ELF-1 (cell line): ENCODE measurements around the gene CAMTA2.
A peak's percentile ranks its signal among the peaks of the same experiment; 100 is the strongest.

Experiments
- DNase-seq: peaks from one replicate; pipeline ENCODE4 v3.0.0-alpha.2; 2016; ENCODE audit warnings: low read depth, low spot score

CAMTA2 gene

DNA sequence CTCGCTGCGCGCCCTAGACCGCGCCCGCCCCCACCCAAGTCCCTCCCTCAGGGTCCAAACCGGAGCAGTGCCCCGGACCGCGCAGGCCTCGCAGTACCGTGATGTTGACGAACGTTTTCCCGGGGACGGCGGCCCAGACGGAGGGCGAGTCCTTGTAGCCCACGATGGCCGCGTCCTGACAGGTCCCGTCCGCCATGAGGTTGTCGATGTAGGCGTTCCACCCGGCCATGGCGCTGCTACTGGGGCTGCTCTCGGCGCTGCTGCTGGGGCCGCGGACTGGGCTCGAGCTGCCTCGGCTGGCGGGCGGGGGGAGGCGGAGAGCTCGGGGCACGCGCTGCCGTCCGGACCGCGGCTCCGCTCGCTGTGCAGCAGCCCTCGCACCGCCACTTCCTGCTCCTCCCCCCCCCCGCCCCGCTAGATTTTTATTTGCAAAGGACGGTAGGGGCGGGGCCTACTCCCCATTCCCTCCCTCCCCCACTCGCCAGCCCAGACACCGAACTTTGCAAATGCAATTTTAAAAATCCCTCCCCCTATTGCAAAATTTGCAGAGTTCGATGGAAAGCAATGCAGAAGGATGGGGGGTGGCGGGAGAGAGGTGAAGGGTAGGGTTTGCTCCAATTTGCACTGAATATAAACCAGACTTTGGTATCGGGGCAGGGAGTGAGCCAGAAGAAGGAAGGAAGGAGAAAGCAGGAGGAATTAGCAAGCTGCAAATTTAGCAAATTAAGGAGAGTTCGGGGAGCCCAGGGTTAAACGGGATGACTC is 39.1 kb downstream of the CAMTA2 start, which contains the start of gene PFN1:
TSS of gene PFN1 (minus strand) at position 365 of the 765 bp plus-strand sequence. CDS start at position 229, 136 bp downstream.
- DNase-seq, result peak; percentile 82

DNA sequence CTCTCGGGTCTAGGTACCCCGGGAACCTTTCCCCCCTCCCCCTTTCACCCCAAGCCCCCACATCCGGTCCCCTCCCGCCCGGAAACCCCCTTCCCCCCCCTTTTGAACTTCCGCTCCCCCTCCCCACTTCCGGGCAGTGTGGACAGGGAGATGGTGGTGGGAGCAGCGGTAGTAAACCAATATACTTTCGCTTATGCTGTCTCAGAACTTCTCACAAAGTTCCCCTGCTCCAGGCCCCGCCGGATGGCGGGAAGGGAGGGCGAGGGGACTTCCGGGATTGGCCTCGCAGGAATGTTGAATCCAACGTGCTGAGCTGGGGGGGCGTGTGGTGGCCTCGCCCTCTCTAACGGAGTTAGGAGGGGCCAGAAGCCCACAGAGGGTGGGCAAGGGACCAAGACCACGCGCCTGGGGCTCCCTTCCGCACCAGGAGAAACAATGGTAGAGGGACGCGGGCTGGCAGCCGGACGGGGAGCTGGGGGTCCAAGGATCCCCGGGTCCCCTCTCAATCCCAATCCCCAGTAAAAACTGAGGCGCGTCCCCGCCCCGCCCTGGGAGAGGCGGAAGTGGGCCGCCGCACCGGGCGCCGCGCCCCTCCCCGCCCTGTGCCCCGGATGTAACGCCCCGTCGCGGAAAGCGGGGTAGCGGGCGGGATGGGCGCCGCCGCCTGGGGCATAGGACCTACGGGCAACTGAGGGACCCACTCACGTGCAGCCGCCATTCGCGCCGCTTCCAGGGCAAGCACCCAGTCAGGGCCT is 39.9 kb downstream of the CAMTA2 start:
- DNase-seq, result peak; percentile 72

DNA sequence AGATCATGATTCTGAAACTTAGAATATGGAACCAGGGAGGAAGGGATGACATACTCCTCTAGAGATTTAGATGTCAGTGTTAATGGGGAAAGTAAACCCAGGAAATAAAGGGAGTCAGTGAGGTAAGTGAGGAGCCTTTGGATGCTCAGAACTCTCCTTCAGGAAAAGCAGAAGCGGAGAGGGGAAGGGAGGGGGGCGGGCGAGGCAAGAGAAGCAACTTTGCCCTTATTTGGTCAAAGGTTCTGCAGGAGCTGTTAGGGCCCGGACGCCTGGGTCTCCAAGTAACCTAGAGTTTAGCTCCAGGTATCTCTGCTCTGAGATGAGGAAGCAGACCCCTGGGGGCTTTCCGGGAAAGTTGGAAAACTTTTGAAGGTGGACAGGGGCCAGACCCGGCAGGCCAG is 40.5 kb downstream of the CAMTA2 start:
- DNase-seq, result no peak

DNA sequence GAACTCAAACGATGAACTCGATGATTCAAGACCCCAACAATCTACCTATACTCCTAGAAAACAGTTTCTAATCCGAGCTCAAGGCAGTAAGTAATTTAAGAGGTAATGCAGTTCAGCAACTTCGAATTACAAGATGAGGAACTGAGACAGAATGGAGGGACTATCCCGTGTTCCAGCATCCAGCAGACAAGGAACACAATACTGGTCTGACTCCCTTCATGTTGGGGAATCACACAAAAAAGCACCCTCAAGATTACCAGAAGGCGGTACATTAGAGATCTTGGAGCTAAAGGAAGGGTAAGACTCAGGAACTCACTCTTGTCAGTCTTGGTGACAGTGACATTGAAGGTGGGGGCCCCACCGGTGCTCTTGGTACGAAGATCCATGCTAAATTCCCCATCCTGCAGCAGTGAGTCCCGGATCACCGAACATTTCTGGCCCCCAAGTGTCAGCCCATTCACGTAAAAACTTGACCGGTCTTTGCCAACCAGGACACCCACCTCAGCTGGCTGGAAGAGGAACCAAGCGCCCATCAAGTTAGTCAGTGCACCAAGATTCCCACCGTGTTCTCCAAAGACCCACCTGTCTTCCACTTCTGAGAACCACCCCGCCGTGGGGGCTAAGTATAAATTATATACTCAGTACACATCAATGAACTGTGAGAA is 41.0 kb downstream of the CAMTA2 start:
- no peak for DNase-seq

DNA sequence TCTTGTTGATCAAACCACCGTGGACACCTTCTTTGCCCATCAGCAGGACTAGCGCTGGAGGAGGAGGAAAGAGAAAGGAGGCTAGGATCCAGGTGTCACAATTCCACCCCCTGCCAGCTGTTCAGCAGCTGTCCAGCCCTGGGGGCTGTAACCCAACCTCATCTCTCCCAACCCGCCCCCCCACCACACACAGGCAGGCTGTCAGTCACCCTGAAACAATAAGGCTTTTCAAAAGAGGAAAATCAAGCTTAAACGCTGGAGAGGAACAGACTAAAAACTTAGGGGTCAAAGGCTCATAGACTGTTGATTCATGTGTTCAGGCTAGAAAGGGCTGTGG is 41.6 kb downstream of the CAMTA2 start:
- peak; percentile 48 for DNase-seq

DNA sequence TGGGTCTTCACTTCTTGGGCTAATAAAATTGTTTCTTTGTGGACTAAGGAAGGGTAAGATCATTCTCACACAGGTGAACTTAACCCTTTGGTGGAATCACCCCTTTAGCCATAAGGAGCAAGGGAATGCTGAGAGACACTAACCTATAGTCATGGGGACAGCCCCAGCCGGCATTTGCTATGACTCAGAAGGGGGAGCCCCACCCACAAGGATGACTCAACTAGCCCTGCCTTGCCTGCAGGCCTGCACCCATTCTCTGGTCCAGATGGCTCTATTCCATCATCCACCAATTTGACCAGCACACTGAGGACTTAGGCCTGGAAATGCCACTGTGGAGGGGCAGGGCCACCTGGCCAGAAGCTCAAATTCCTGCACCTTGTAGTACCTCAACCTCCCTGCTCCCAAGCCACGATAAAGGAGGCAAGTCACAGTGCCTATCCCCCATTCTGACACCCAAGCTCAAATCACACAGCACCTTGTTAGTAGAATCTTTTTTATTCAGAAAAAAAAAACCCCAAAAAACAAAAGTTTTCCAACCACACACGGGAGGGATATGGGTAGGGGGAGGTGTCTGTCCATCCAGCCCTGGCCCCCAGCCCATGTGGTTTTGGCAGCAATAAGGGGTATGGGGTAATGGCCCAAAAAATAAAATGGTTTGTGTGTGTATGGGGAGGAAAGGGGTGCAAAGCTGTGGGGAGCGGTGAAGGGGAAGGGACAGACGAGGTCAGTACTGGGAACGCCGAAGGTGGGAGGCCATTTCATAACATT is 42.1 kb downstream of the CAMTA2 start:
- peak; percentile 73 for DNase-seq

DNA sequence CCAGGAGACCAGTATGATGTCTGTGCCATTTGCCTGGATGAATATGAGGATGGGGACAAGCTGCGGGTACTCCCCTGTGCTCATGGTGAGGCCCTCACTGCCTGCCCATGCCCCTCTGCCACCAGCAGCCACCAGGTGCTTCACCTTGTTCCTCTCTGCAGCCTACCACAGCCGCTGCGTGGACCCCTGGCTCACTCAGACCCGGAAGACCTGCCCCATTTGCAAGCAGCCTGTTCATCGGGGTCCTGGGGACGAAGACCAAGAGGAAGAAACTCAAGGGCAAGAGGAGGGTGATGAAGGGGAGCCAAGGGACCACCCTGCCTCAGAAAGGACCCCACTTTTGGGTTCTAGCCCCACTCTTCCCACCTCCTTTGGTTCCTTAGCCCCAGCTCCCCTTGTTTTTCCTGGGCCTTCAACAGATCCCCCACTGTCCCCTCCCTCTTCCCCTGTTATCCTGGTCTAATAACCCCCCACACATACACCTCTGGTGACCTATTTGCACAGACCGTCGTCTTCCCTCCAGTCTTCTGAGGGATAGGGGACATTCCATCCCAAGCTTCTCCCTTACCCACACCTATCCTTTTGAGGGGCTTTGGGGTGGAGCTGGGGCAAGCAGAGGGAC is 42.8 kb downstream of the CAMTA2 start:
- no peak for DNase-seq

DNA sequence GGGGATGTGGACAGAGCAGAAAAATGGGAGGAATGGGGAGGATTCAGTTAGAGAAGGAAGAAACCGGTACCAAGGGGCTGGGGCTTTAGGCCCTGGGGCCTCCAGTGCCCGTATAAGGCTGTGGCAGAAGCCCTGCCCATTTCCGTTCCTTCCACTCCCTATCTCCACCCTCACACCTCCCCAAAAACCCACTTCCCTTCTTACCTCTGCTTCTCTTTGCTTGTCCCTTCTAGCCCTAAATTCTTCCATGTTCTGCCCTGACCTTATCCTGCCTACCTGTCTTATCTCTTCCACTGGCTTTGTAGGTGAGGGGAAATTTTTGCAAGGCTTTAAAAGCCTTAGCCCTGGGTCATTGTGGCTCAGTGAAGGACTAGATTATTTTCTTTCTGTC is 43.3 kb downstream of the CAMTA2 start:
- no peak for DNase-seq

DNA sequence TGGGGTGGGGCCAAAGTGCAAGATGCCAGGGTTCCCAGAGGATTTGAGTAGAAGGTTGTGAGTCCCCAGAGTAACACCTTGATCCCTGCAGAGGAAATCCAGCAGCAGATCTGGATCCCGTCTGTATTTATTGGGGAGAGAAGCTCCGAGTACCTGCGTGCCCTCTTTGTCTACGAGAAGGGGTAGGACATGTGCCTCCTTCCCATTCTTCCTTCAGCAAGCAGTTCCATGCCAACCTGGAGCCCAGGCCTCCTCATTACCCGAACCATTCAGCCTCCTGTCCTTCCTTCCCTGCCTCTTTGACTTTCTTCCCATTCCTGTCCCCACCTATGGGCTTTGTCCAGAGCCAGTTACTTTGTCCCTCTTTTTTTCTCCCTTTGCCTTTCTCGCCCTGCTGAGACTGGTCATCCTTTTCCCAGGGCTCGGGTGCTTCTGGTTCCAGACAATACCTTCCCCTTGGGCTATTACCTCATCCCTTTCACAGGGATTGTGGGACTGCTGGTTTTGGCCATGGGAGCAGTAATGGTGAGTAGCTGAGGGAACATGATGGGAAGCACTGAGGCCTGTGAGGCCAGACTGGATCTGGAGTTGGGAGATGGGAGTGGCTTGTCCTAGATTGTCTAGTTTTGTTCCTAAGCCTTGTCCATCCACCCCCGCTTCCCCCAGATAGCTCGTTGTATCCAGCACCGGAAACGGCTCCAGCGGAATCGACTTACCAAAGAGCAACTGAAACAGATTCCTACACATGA is 44.5 kb downstream of the CAMTA2 start:
- no peak for DNase-seq

DNA sequence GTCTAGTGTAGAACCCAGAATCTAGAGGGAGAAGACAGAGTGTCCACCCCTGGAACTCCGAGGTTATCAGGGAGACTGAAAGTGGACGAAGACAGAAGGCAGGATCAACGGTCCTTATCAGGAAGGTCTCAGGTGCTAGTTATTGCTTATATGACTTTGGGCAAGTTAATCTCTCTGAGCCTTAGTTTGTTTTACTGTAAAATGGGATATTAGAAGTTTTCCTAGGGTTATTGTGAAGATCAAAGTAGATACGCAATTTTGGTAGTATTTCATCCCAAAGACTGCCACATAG is 46.2 kb downstream of the CAMTA2 start:
- DNase-seq, result no peak

DNA sequence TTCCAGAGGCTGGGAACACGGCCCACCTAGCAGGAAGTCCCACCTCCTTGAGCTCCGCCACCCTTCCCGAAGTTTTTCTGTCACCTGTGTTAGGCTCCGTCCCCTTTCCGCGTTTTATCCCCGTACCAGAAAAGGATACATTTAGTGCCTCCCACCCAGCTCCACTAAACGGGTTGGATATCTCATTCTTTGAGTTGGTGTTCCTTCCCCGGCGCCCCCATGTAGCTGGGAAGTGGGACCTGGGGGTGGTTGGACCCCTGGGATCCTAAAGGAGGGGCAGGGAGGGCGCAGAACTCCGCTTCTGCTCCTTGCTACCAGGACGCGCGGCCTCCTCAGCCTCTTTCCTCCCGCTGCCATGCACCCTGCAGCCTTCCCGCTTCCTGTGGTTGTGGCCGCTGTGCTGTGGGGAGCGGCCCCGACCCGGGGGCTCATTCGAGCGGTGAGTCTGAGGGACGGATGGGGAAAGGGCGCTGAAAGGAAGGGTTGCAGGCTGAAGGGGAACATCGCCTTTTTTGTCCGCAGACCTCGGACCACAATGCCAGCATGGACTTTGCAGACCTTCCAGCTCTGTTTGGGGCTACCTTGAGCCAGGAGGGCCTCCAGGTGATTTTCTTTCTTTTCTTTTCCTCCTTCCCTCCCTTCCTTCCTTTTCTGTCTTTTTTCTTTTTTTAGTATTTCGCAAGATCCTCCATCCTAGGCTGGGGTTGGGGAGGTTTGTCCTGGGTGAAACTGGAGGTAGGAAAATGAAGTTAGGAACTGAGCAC is 46.7 kb downstream of the CAMTA2 start:
- no peak for DNase-seq

DNA sequence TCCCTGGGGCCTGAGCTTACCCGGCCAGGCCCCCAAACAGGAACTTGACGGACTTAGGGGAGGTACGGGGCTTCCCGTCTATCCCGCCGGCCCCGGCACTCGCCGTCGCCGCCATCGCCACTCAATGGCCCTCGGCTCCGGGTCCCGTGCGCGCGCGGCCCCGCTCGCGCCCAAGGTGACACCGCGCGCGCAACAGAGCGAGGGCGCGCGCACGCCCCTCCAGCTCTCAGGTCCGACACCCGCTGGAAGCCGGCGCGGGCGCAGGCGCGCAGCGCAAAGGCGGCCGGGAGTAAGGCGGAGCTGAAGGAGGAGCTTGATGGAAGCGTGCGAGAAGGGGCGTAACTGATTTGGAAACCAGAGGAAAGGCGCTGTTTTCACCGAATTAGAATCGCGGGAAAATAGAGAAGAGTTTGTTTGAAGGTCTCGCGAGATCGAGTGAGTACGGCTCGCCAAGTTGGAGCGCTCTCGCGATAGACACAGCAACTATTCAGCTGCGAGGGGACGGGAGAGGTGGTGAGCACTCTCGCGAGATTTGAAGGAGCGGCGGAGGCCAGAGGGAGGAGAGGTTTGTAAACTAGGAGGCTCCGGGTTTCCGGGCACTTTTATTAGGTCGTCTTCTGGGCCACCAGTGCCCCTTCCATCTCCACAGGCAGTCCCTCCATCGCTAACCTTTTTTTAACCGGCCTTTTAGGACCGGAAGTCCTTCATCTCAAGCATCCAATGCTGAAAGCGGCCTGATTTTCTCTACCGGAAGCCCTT is 47.5 kb downstream of the CAMTA2 start, which contains the start of the genes RNF167 and SLC25A11:
TSS of gene RNF167 (plus strand) at position 473 of the 759 bp plus-strand sequence. CDS start 642 bp downstream, outside the sequence.
TSS of gene SLC25A11 (minus strand) at position 251 of the 759 bp plus-strand sequence. CDS start at position 115, 136 bp downstream.
- peak; percentile 99 for DNase-seq

DNA sequence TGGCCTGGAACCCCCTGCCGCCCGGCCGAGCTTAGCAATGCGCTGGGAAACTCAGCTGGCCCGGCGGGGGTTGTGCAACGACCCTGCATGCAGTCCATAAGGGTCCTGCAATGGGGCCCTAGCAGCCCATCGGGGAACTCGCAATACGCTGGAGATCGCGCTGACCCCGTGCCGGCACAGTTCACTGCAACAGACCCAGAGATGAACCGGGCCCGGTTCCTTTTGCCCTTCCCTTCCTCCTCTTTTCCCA is 48.0 kb downstream of the CAMTA2 start:
- no peak for DNase-seq

DNA sequence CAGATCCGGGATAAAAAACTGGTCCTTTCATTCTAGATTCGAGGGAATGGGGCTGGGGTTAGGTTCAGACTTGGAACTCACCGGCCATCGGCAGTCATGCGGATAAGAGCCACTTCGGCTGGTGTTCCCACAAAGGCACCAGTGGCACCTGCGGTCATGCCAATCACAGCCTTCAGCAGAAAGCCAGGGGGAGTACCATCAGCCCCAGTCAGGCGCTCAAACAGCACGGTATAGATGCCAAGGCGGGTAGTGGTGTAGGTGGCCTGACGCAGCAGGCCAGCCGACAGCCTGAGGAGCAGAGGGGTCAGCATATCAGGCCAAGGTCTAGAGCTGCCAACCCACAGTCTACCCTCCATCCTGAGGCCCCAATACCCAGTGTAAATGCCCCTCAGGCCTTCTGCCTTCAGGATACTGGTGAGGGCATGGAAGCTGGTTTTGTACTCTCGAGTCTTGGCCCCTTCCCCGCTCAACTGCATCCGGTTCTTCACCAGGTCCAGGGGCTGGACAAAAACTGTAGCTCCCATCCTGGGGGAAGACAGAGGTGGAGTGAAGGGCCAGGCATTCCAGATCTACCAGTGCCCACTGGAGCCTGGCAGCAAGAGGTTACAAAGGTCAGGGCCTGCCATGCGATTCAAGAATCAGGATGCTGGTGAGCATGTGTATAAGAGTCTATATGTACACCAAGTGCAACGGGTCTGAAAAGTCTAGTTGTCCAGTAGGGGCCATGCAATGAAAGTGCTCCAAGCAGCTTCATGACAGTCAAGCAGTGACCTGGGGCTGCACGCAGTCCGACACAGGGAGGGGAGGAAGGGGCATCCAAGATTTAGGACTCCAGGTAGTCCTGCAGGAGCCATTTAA is 48.6 kb downstream of the CAMTA2 start:
- no peak for DNase-seq

DNA sequence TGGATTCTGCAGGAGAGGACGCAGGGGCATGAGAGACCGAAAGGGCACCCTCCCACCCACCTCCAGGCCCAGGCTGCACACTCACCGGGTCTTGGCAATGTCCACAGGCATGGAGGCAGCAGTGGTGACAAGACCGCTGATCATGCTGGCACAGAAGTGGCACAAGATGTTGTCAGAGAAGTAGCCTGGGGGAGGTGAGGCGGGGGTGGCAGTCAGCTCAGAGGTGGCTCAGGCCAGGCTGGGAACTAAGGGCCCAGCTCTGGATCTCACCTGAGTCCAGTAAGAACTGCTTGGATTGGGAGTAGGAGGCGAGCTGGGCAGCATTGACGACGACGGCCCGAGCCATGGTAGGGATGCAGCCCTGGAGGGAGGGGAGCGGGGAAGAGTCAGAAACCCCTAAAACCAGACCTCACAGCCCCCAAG is 49.4 kb downstream of the CAMTA2 start:
- DNase-seq, result no peak

DNA sequence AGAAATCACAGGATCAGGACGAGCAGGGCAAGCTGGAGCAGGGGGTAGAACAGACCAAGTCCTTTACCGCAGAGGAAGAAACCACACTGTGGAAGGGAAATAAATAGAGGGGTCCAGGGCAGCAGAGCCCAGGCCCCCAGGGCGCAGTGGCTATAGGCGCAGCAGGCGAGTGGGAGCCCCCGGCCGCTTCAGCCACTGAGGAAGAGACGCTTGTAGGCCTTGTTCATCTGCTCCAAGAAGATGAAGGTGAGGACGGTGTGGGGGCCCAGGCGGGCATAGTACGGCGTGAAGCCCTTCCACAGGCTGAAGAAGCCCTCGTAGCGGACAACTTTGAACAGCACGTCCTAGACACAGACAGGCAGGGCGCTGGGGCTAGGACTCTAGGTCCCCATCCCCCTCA is 49.9 kb downstream of the CAMTA2 start:
- no peak for DNase-seq

DNA sequence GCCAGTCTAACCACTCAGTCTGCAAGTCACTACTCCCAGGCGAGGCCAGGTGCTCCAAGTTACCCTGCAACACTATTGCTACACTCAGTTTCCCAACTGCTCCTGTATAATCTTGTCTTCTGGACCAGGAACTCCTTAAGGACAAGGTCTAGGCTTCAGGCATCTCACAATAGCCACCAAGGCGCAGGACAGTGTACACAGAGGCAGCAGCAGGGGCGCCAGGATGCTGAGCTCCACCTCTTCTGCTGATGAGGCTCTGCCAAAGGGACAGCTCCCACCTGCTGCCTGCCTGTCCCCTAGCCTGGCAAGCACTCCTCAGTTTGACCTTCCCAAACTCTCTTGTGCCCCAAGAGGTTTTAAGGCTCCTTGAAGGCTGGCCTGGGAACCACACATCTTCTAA is 51.0 kb downstream of the CAMTA2 start:
- DNase-seq, result no peak

DNA sequence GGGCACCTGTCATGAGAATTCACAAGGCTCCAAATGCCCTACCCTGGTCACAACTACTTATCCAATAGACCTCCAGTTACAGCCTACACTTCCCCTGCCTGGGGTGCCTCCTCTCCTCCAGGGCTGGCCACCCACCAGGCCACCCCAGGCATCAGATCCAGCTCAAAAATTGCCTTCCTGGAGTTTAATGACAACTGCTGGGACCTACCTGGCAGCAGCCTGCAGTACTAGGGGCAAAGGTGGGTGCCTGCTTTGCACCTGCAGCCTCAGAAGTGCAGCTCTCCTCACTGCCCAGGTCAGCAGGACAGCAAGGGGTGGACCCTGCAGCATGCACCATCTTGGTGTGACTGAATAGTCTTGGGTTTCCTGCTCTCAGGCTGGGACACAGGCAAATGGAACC is 51.8 kb downstream of the CAMTA2 start:
- no peak for DNase-seq
